Transverse colon (tissue), 4 donors: ENCODE data around the gene TULP4. TPM values are rescaled to one million over a fixed set of nuclear protein-coding genes. Genes with fewer than 3 reads are reported as not detected.

Experiments
- DNase-seq: peaks from one replicate; pipeline ENCODE4 v3.0.0-alpha.2; 2019
- H3K27ac ChIP-seq, 4 donors: fragments of 200-600 bp; sonication (generic); 2 replicates each; pipeline ENCODE4 v1.5.1; 2016 to 2018; ENCODE audit warnings: inconsistent platforms in 4 of 4
- H3K27me3 ChIP-seq: fragments of 200-600 bp; sonication (generic); 2 replicates; pipeline ENCODE4 v1.5.1; 2017; ENCODE audit warnings: inconsistent platforms
- H3K36me3 ChIP-seq, 4 donors: fragments of 200-600 bp; sonication (generic); 2 replicates each; pipeline ENCODE4 v1.5.1; 2017 to 2019; ENCODE audit warnings: inconsistent platforms in 4 of 4
- H3K4me1 ChIP-seq, 4 donors: fragments of 200-600 bp; sonication (generic); 2 replicates each; pipeline ENCODE4 v1.5.1; 2017 to 2020; ENCODE audit warnings: inconsistent platforms in 4 of 4
- H3K4me3 ChIP-seq, 4 donors: fragments of 200-600 bp; sonication (generic); 1 replicate in 1 of 4; 2 replicates in 3 of 4; pipeline versions ENCODE4 v1.5.1 to v1.6.1; 2017 to 2019; ENCODE audit warnings: inconsistent platforms in 4 of 4
- H3K9me3 ChIP-seq, 2 donors: fragments of 200-600 bp; sonication (generic); 2 replicates each; pipeline ENCODE4 v1.5.1; 2017 to 2019; ENCODE audit warnings: inconsistent platforms in 2 of 2
- EP300 ChIP-seq: sonication (generic); formaldehyde crosslinking; IDR thresholded peaks from one replicate; pipeline ENCODE4 v1.6.1; 2017; ENCODE audit warnings: antibody characterized with exemption, low read depth
- POLR2A ChIP-seq: fragments of 450-650 bp; IDR thresholded peaks from one replicate; pipeline ENCODE4 v1.6.1; 2016; ENCODE audit warnings: antibody characterized with exemption, mild to moderate bottlenecking, moderate library complexity
- POLR2AphosphoS5 ChIP-seq, 3 donors: sonication (generic); formaldehyde crosslinking; IDR thresholded peaks; one replicate each; pipeline ENCODE4 v1.6.1; 2016; ENCODE audit warnings: antibody characterized with exemption in 3 of 3
- WGBS, 2 donors: methylation state at CpG; one replicate each; pipeline ENCODE4 v1.1.5; 2018; ENCODE audit warnings: low coverage in 1 of 2; 5-methylcytosine and 5-hydroxymethylcytosine counted together
- in situ Hi-C, 4 donors: fragments of 200-750 bp; cut with MboI; loops; one replicate each; pipeline versions ENCODE4 v1.15.0 to v1.15.1; 2017; ENCODE audit warnings: low sequenced_read_pairs in 3 of 4, low pct_ligation_motif_present in 1 of 4, low pct_unique_long_range_greater_than_20kb in 1 of 4
- intact Hi-C: fragments of 100-400 bp; cut with DNase I; formaldehyde crosslinking; loops from one replicate; pipeline ENCODE4 v1.15.1; 2023; ENCODE audit warnings: low total_unique reads
- total RNA-seq, 4 donors: library from RNA; depleted of rRNA; stranded (reverse); fragments of >200 nt; gene quantifications; one replicate each; pipeline ENCODE4 v1.1.0, GENCODE V29; 2016
- TF ChIP-seq, protein P1 (sequence below), 5 experiments: fragments of 200-600 bp in 3 of 5; fragments of 450-650 bp in 2 of 5; sonication (generic) in 3 of 5; IDR thresholded peaks; 1 replicate in 2 of 5; 2 replicates in 3 of 5; pipeline ENCODE4 v1.5.1; 2016 to 2017; ENCODE audit warnings: antibody characterized with exemption in 5 of 5, inconsistent platforms in 3 of 5, mild to moderate bottlenecking in 2 of 5, moderate library complexity in 1 of 5

The TULP4 gene
- total RNA-seq, 4 donors from 2014 or later: 53.9 to 138 (median 95.1) TPM

DNA sequence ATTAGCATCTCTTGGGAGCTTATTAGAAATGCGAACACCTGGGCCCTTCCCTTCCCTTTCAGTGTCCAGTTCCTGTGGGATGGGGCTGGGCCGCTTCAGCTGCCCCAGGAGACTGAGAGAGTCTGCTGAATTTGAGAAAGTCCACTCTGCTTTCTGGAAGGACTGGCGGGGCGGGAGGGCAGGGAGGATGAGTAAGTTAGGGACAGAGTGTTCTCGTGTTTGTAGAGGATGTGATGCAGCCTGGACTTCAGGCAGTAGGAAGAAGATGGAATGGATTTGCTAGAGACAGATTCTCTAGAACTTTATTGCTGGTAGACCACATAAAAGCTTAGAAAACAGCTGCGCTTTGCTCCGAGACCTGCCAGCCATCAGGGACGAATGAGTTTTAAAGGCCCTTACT lies 1.1 kb upstream of the TULP4 start:
- no peak for DNase-seq
- WGBS, 2 donors: 66 to 70% methylated on average over 8 of the region's 8 CpGs
- H3K4me1 ChIP-seq: no peaks in the 10 kb centered on the region
- H3K27me3 ChIP-seq: no peaks in the 10 kb centered on the region
- H3K9me3 ChIP-seq: no peaks in the 10 kb centered on the region
- peaks cover 0 to 15% (median 0%) of the 10 kb centered on the region in 4 donors for H3K36me3 ChIP-seq
- H3K27ac ChIP-seq: no peak overlapping the region
- in situ Hi-C loops: no loop called here
- intact Hi-C loops: no loop called here
- H3K4me3 ChIP-seq: no peak overlapping the region
- TF ChIP-seq, protein P1, sequence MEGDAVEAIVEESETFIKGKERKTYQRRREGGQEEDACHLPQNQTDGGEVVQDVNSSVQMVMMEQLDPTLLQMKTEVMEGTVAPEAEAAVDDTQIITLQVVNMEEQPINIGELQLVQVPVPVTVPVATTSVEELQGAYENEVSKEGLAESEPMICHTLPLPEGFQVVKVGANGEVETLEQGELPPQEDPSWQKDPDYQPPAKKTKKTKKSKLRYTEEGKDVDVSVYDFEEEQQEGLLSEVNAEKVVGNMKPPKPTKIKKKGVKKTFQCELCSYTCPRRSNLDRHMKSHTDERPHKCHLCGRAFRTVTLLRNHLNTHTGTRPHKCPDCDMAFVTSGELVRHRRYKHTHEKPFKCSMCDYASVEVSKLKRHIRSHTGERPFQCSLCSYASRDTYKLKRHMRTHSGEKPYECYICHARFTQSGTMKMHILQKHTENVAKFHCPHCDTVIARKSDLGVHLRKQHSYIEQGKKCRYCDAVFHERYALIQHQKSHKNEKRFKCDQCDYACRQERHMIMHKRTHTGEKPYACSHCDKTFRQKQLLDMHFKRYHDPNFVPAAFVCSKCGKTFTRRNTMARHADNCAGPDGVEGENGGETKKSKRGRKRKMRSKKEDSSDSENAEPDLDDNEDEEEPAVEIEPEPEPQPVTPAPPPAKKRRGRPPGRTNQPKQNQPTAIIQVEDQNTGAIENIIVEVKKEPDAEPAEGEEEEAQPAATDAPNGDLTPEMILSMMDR (IDR thresholded peaks at IDR 0.05): no peak
- TF ChIP-seq POLR2A: no peak
- TF ChIP-seq POLR2AphosphoS5 (IDR thresholded peaks at IDR 0.05): no peak
- TF ChIP-seq EP300: no peak

DNA sequence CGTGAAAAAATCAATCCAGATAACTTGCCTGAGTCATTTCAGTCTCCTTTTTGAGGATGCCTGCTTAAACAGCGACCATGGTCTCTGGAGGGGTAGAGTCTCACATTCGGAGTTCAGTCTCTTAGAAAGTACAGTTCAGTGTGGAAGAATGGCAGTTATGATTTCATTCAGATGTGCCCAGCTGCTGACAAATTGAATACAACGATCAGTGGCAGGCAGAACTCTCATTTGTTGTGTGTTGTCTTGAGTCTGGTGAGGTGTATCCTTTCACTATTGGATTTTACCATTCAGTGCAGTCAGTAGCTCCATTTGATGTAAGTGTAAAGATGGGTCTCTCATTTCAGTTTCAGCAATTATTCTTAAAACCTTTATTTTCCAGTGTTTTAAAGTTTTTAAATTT lies 639 bp upstream of the TULP4 start:
- in situ Hi-C loops: no loop called here
- 40 to 77% methylated on average over 1 to 4 of the region's 4 CpGs for WGBS, 2 donors

DNA sequence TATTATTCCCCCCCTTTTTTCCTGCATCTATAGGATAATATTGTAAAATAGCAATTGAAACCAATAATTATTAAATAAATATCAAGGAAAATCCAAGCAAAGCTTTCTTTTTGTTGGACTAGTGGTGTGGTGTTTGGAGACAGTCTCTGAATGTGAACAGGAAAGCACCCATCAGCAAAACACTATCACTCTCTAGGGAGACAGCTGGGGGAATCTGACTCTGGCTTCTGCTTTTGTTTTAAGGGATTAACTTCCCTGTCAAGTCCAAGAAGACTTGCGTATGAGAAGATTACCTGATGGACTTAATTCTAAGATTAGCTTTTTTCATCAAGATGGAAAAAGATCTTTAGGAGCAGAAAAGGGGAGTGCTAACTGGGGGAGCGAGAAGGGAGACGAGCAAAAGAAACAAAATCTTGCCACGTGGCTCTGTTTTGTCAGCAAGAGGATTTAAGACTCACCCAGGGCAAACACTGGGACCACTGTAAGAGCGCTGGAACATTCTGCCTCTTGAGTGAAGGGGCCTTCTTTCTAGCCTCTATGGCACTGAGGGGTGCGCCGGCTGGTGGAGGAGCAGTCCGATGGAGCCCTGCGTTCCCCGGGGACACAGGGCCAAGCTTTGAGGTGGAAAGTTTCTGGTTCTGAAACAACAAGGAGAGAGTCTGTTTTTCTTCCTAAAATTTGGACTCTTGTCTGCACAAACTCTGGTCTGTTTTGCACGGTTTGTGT lies 570 bp downstream of the TULP4 start:
- H3K4me1 ChIP-seq: no peaks in the 10 kb centered on the region
- H3K4me3 ChIP-seq: no peak overlapping the region
- no peak for DNase-seq
- in situ Hi-C loops: no loop called here
- peaks cover 0 to 15% (median 0%) of the 10 kb centered on the region in 4 donors for H3K36me3 ChIP-seq
- no peaks in the 10 kb centered on the region for H3K27me3 ChIP-seq
- intact Hi-C loops: no loop called here
- H3K9me3 ChIP-seq: peaks cover 0 to 2% of the 10 kb centered on the region in 2 donors
- WGBS, 2 donors: 85 to 92% methylated on average over 7 to 11 of the region's 11 CpGs
- TF ChIP-seq, protein P1 (IDR thresholded peaks at IDR 0.05): no peak
- TF ChIP-seq EP300 (no peak), POLR2AphosphoS5 (IDR thresholded peaks at IDR 0.05) (no peak), POLR2A (no peak)
- no peak overlapping the region for H3K27ac ChIP-seq

More for the DNA sequence above, 639 bp upstream of the TULP4 start:
- H3K27me3 ChIP-seq: no peaks in the 10 kb centered on the region
- no peak overlapping the region for H3K4me3 ChIP-seq
- no peak overlapping the region for H3K27ac ChIP-seq
- no peak for TF ChIP-seq POLR2A
- TF ChIP-seq, protein P1 (IDR thresholded peaks at IDR 0.05): no peak
- TF ChIP-seq POLR2AphosphoS5 (IDR thresholded peaks at IDR 0.05): no peak
- TF ChIP-seq EP300: no peak
- intact Hi-C loops: no loop called here
- H3K4me1 ChIP-seq: no peaks in the 10 kb centered on the region
- DNase-seq: no peak
- H3K9me3 ChIP-seq: peaks cover 0 to 2% of the 10 kb centered on the region in 2 donors
- peaks cover 0 to 15% (median 0%) of the 10 kb centered on the region in 4 donors for H3K36me3 ChIP-seq

DNA sequence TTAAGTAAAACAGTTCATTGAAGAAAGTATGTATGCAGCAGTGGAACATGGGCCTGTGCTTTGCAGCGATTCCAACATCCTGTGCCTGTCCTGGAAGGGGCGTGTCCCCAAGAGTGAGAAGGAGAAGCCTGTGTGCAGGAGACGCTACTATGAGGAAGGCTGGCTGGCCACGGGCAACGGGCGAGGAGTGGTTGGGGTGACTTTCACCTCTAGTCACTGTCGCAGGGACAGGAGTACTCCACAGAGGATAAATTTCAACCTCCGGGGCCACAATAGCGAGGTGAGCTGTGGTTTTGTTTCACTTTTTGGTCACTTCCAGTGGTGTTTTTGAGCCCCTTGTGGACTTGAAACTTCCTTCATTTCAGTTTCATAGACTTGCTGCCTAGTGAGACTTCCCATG lies 1.7 kb downstream of the TULP4 start:
- 59 to 70% methylated on average over 4 to 9 of the region's 9 CpGs for WGBS, 2 donors
- Histone ChIP-seq H3K4me1 (no peaks in the 10 kb centered on the region), H3K4me3 (no peak overlapping the region), H3K9me3 (peaks cover 0 to 2% of the 10 kb centered on the region in 2 donors), H3K27ac (no peak overlapping the region), H3K27me3 (no peaks in the 10 kb centered on the region), H3K36me3 (peaks cover 0 to 15% (median 0%) of the 10 kb centered on the region in 4 donors)
- intact Hi-C loops (no loop called here), in situ Hi-C loops (no loop called here)
- TF ChIP-seq, protein P1 (IDR thresholded peaks at IDR 0.05): no peak
- TF ChIP-seq POLR2A: no peak
- no peak for TF ChIP-seq POLR2AphosphoS5 (IDR thresholded peaks at IDR 0.05)
- TF ChIP-seq EP300: no peak
- no peak for DNase-seq
